SJSA1 (cell line): Measurements from ENCODE around the gene ULBP1. TPM values are rescaled to one million over a fixed set of nuclear protein-coding genes. Genes with fewer than 3 reads are reported as not detected.
A peak's percentile ranks its signal among the peaks of the same experiment; 100 is the strongest.
"Not testable (repeated sequence)": the region's sequence is repeated elsewhere in the genome, so short reads cannot be mapped to it uniquely, and the experiment has no call there.

Experiments
- DNase-seq, 2 experiments: peaks; one replicate each; pipeline ENCODE4 v3.0.0-alpha.2; 2015 to 2020; ENCODE audit warnings: low spot score in 2 of 2, low read depth in 1 of 2
- H3K27ac ChIP-seq: fragments of 250-450 bp; sonication (Bioruptor Pico); 2 replicates; pipeline ENCODE4 v1.5.1; 2020; ENCODE audit warnings: mild to moderate bottlenecking, moderate library complexity
- H3K27me3 ChIP-seq: fragments of 250-450 bp; sonication (Bioruptor Pico); replicated peaks from 2 replicates; pipeline ENCODE4 v1.5.1; 2020; ENCODE audit warnings: mild to moderate bottlenecking, moderate library complexity
- H3K36me3 ChIP-seq: fragments of 250-450 bp; sonication (Bioruptor Pico); 2 replicates; pipeline ENCODE4 v1.5.1; 2020; ENCODE audit warnings: mild to moderate bottlenecking
- H3K4me1 ChIP-seq: fragments of 250-450 bp; sonication (Bioruptor Pico); replicated peaks from 2 replicates; pipeline ENCODE4 v1.6.1; 2021; ENCODE audit warnings: mild to moderate bottlenecking
- H3K4me3 ChIP-seq: fragments of 250-450 bp; sonication (Bioruptor Pico); 2 replicates; pipeline ENCODE4 v1.5.1; 2020; ENCODE audit warnings: mild to moderate bottlenecking
- H3K9me3 ChIP-seq: fragments of 250-450 bp; sonication (Bioruptor Pico); replicated peaks from 2 replicates; pipeline ENCODE4 v1.5.1; 2020; ENCODE audit warnings: mild to moderate bottlenecking
- total RNA-seq: library from RNA; depleted of rRNA; stranded (reverse); fragments of >200 nt; shearing (Covaris generic); gene quantifications from 2 replicates; pipeline ENCODE4 v1.2.3, GENCODE V29; 2014

Gene ULBP1
- total RNA-seq, 1 experiment from 2014 or later: 0.03 TPM

DNA sequence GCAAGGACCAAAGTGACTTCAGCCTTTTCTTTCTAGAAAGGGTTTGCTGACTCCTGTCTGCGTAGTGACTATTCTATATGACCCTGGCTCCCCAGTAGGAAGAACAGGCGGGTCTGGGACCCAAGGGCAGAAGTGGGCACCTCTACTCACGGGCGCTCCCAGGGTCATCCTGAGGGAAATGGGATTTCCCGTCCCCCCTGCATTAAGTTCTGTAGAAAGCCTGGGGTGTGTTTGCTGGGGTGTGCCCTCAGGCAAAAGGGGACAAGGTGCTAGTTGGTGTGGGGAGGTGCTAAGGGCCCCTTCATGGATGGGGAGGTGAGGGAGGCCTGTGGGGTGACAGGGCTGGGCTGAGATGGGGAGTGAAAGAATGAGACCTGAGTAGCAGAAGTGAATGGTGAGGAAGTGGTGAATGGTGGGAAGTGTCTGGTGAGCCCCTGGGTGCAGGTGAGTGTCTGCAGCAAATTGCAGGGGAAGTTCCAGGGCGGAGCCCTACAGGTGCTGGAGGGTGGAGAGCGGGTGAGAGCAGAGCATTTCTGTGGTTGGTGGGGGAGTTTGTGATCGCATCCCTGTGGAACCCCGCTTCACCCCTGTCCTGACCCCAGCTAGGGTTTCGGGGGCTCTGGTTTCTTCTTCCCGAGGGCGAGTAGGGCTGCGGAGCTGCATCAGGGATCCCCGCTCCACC, 40.5 kb downstream of the ULBP1 start:
- 0 out of 2 replicates have a peak, but pooled peaks cover 5% of the 10 kb centered on the region for H3K27me3 ChIP-seq

DNA sequence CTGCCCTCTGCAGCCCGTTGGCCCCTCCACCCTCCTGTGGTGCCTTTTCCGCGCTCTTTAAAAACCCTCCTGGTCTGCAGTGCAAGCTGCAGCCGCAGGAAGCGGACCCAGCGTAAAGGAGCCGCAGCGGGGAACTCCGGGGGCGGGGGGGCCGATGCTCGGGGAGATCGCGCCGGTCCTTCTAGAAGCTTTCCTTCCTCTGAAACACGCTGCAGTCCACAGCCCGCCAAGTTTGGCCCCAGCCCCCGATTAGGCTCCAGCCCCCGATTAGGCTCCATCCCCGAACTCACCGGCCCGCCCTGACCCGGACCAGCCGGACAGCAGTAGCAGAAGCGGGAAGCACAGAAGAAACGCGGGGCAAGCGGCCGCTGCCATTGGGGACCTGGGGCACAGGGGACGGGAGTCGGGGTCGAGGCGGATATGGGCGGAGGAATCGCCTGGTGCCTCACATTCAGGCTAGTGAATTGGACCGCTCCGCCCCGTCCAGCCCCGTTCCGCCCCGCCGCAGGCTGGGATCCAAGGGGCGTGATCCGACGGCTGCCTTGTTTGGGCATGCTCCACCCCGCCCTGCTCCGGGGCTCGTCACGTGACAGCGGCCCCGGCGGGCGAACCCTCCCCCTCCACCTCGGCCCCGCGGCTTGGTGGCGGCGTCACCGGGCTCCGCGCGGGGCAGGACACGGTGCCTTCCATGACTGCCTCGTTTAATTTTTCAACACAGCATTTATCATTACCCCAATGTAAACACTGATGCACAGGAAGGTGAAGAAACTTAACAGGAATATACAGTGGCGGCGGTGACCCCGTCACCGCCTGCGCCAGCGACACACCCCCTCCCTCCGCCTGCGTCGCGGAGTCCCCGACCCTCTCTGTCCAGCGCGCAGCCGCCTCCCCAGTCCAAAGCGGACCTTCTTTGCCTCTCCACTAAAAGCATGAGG, 41.3 kb downstream of the ULBP1 start:
- Histone ChIP-seq H3K27ac (no peak overlapping the region), H3K9me3 (no peaks in the 10 kb centered on the region), H3K36me3 (no peaks in the 10 kb centered on the region), H3K27me3 (0 out of 2 replicates have a peak, but pooled peaks cover 7% of the 10 kb centered on the region), H3K4me3 (peak overlapping the region; percentile 49), H3K4me1 (peaks cover 4% of the 10 kb centered on the region; the same call in 1 of the 2 replicates)
- peak; percentile 76 to 93 for DNase-seq

More for the DNA sequence above, 40.5 kb downstream of the ULBP1 start:
- no peak overlapping the region for H3K27ac ChIP-seq
- H3K9me3 ChIP-seq: no peaks in the 10 kb centered on the region
- DNase-seq: no peak
- peaks cover 4% of the 10 kb centered on the region; the same call in 1 of the 2 replicates for H3K4me1 ChIP-seq
- no peaks in the 10 kb centered on the region for H3K36me3 ChIP-seq
- H3K4me3 ChIP-seq: peak overlapping the region; percentile 49

DNA sequence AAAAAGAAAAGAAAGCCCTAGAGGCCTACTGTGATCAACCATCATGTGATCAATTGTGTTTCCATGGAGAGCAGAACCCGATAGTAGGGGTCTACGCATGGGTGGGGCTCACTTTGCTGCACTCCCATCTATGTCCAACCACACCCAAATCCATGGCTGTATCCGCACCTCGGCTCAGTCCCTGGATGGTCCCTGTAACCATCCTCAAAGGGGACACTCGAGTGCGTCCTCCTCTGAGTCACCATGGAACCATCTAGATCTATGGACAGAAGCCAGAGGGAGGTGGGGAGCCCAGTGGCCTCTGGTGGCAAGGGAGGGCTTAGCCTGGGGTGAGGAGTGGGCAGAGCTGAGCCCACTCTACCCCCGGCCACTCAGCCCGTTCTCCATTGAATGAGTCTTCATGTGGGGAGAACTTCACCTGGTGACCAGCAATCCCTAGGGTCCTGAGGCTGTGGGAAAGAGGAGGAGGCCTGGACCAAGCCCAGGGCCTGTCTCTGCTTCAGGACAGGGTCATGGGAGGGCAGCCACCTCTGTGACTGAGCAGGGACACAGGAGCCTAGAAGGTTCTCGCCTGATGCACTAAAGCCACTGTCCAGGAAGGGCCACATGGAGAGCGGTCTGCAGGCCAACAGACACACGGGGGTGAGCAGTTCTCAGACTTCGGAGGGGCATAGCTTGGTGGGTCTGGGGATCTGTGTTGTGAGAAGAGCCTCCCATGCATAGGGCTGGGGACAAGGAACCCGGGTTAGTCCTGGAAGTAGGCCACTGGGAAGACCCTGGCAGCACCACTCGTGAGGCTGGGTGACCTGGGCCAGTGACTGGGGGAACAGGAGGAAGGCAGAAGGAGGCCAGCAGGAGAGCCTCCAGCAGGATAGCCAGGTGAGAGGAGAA, 42.3 kb downstream of the ULBP1 start:
- H3K27ac ChIP-seq: no peak overlapping the region
- no peak for DNase-seq
- no peaks in the 10 kb centered on the region for H3K9me3 ChIP-seq
- no peaks in the 10 kb centered on the region for H3K36me3 ChIP-seq
- H3K27me3 ChIP-seq: peaks cover 9% of the 10 kb centered on the region; the same call in 1 of the 2 replicates
- H3K4me1 ChIP-seq: peaks cover 4% of the 10 kb centered on the region; the same call in 1 of the 2 replicates
- peak overlapping the region; percentile 49 for H3K4me3 ChIP-seq

DNA sequence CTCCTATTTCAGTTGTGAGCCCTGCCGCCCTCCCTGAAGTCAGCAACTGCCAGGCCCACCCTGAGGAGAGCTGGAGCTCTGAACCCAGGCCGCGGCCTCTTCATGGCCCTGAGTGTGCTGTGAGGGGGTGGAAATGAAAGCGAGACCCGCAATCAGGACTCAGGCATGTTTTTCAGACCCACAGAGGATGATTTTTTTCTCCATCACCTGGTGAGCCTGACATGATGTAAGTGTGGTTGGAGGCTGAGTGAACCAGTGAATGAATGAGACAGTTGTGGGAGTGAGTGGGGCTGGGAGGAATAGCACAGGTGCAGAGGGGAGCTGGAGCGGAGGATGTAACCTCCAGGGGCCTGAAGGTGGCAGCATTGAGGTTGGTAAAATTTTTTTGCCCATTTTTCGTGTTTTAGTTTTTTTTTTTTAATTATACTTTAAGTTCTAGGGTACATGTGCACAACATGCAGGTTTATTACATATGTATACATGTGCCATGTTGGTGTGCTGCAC, 43.3 kb downstream of the ULBP1 start:
- Histone ChIP-seq H3K27ac (no peak overlapping the region), H3K4me3 (no peak overlapping the region), H3K9me3 (no peaks in the 10 kb centered on the region), H3K36me3 (no peaks in the 10 kb centered on the region), H3K4me1 (peaks cover 4% of the 10 kb centered on the region; the same call in 1 of the 2 replicates), H3K27me3 (peaks cover 14% of the 10 kb centered on the region)
- DNase-seq: no peak

DNA sequence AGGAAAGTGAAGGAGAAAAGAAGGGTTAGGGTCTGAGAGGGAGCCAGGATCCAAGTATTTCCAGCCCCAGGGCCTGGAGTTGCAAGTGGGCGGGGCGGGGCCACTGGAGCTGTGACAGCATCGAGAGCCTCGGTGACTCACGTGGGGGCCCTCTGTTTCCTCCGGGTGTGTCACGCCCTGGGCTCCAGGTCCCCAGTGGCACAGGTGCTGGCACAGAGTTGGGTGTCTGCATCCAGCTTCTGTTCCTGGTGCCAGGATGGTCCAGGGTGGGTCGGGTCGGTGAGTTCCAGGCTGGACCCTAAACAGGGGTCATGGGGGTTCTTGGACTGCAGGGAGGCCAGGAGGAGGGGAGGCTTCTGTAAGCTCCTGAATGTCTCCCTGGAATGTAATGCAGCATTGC, 44.8 kb downstream of the ULBP1 start:
- Histone ChIP-seq H3K36me3 (no peaks in the 10 kb centered on the region), H3K4me1 (peaks cover 4% of the 10 kb centered on the region; the same call in 1 of the 2 replicates), H3K27ac (no peak overlapping the region), H3K27me3 (peaks cover 19% of the 10 kb centered on the region), H3K9me3 (no peaks in the 10 kb centered on the region), H3K4me3 (no peak overlapping the region)
- no peak for DNase-seq

DNA sequence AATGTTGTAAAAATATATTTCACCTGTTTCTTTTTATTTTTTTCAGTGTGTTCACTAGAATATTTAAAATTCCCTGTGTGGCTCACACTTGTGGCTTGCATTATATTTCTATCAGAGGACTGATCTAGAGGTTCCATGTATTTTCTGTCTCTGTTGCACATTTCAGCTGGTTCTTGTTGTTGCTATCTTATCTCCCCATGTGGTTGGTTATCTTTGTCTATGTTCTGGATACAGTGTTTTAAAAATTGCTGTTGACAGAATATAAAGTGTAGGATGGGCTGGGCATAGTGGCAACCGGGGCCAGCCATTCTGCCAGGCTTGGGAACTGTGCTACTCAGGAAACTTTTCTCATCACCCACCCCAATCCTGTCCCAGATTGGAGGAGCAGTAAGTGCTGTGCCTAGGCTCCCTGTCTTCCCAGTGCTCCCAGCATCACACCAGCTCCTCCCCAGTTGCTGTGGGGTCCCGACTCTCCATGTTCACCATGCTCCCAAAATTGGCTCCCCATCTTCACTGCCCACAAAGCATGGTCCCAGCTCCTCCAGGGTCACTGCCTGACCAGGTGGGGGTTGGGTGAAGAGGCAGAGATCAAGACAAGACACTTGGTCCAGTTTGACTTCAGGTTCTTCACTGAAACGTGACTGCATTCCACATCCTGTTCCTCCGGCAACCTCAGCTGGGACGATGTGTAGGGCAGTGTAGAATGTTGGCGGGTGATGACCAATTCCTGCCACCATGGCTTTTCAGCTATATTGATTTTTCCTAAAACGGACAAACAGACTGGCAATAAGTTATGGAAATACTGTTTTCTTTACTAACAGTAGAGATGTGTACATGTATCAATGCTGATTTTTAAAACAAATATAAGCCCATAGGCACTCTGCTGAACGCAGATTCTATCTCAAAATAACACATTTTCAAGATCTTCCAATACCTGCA, 49.4 kb downstream of the ULBP1 start:
- H3K27me3 ChIP-seq: peaks cover 29% of the 10 kb centered on the region
- not testable (repeated sequence) for H3K4me1 ChIP-seq

DNA sequence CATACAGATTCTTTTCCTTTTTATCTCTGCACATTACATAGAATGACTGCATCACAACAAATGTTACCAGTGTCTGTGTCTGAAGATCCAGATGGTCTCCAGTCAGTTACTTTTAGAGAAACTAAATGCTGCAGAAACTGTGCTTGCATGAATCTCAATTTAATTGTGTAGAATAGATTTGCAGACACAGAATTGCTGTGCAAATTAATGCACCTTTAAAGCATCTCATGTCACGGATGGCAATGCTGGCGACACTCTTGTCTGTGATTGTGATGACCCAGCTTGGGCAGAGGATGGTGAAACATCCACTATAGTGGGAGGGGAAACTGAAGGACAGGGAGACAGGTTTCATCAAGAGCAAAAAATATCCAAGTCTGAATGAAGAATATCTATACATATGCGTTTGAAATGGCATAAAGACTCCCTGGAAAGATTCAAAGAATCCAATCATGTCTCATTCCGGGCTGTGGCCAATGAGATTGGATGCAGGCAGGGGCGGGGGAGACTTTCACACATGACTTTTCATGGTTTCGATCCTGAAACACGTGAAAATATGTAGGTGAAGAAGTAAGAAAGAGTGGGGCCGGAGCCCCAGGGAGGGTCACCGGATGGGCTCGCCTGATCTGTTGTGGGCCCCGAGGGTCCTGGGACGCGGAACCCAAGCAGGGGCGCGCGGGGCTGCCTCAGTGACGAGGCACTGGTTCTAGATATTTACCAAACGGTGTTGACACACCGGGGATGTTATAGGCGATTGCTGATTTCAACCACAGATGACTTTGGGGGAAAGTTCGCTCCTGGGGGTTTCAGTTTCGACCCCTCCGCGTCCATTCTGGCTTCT, 50.3 kb downstream of the ULBP1 start:
- H3K9me3 ChIP-seq, H3K4me1 ChIP-seq, H3K4me3 ChIP-seq, H3K27ac ChIP-seq, H3K36me3 ChIP-seq, DNase-seq: not testable (repeated sequence)
- H3K27me3 ChIP-seq: peaks cover 27% of the 10 kb centered on the region

More for the DNA sequence above, 49.4 kb downstream of the ULBP1 start:
- not testable (repeated sequence) for H3K27ac ChIP-seq, DNase-seq, H3K36me3 ChIP-seq, H3K4me3 ChIP-seq, H3K9me3 ChIP-seq

DNA sequence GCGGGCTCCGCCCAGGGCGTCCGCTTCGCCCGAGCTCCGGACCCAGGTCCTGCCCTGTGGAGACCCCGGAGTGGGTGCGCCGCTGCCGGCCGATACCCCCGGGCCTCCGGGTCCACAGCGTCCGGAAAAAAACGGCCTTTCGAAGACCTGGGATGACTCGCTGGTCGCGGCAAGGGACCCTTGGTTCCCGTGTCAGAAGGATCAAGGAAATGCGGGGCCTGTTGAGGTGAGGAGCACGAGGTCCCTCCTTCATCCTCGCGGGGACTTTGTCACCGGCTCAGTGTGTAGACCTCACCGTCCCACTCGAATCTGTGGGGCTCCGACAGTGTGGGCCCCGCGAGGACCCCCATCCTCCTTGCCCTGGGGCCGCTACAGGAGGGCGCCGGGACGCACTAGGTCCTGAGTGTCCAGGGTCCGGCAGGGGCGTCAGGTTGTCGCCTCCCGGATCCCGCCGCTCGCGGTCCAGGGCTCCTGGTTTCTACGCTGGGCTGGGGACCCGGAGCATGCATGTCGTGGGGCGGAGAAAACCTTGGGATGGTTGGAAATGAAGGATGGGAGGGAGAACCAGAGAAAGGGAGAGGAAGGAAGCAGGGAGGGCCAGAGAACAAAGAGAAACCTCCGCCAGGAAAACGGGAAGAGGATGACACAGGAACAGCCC, 51.0 kb downstream of the ULBP1 start:
- H3K4me1 ChIP-seq, H3K36me3 ChIP-seq, H3K4me3 ChIP-seq, DNase-seq, H3K9me3 ChIP-seq, H3K27ac ChIP-seq: not testable (repeated sequence)
- H3K27me3 ChIP-seq: peaks cover 27% of the 10 kb centered on the region

DNA sequence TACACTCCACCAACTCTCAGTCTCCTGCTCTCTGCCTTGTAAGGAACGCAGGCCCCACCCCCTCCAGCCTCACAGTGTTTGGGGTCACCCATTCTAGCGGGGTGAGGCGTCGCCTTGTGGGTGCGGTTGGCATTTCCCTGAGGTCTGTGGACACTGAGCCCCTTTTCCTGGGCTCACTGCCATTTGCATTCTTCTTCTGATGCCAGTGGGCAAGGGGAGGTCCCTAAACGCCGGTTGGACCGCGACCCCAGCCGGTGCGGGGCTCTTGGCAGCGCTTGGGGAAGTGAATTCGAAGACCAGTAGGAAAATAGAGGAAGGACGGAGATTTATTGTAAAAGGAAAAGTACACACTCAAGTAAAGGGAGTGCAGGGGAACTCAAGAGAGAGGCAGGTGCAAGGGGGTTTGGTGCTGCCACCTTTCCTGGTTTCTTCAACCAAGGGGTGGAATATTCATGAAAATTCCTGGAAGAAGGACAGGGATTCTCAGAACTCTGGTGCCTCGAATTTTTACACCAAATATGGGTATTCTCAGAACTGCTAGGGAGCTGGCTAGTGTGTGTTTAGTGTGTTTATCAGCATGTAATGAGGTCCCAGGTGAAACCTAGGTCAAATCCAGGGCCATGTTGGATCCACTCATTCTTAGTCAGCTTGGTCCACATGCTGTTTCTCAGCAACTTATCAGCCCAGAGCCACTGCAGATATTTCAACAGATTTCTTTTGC, 51.7 kb downstream of the ULBP1 start:
- not testable (repeated sequence) for H3K4me3 ChIP-seq, DNase-seq, H3K4me1 ChIP-seq, H3K36me3 ChIP-seq, H3K27ac ChIP-seq, H3K9me3 ChIP-seq
- peaks cover 23% of the 10 kb centered on the region for H3K27me3 ChIP-seq

DNA sequence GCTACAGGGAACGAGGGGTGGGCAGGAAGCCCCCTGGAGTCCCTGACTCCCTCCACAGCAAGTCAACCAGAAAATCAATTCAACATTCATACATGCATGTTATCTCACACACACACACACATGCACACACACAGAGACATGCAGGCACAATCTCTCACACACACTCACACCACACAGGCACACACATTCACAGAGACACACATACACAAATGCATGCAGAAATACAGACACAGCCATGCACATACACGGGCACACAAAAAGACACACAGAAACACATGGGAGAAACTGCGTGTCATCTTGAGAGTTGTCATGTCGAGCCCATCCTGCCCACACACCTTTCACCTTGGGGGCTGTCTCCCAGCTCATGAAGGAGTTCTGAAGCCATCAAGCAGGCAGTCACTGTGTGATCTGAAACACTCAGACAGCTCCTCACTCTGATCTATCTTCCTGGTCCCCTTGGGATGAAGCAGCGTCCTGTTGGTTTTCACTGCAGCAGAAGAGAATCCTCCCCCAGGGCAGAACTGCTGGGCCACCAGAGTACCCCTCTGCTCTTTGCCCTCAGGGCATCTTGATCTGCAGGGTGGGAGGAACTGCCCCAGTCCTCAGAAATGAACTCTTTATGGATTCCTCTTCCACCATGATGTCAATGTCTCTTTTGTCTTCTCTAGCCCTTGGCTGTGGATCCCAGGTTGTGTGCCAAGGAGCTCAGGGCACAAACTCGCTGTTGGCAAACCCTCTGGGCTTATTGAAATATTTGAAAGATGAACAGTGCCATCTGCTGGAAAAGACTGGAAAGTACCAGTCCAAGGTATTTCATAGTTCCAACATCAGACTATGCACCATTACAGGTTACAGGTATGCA, 52.8 kb downstream of the ULBP1 start:
- Histone ChIP-seq H3K4me3 (no peak overlapping the region), H3K27me3 (peaks cover 17% of the 10 kb centered on the region), H3K36me3 (no peaks in the 10 kb centered on the region), H3K9me3 (no peaks in the 10 kb centered on the region), H3K27ac (no peak overlapping the region), H3K4me1 (no peaks in the 10 kb centered on the region)
- DNase-seq: peak in 1 of 2 experiments; percentile 52
